ENCODE results near the gene KLF11.
"Not testable (repeated sequence)": the region's sequence is repeated elsewhere in the genome, so short reads cannot be mapped to it uniquely, and the experiment has no call there.

Gene KLF11

DNA sequence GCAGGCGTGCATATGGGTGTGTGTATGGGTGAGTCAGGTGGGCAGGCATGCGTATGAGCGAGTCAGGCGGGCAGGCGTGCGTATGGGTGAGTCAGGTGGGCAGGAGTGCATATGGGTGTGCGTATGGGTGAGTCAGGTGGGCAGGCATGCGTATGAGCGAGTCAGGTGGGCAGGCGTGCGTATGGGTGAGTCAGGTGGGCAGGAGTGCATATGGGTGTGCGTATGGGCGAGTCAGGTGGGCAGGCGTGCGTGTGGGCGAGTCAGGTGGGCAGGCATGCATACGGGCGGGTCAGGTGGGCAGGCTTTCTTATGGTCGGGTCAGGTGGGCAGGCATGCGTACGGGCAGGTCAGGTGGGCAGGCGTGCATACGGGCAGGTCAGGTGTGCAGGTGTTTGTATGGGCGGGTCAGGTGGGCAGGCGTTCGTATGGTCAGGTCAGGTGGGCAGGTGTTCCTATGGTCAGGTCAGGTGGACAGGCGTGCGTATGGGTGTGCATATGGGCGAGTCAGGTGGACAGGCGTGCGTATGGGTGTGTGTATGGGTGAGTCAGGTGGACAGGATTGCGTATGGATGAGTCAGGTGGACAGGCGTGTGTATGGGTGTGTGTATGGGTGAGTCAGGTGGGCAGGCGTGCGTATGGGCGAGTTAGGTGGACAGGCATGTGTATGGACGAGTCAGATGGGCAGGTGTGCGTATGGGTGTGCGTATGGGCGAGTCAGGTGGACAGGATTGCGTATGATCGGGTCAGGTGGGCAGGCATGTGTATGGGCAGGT is 28.7 kb upstream of the KLF11 start:
- TF ChIP-seq, protein P1, sequence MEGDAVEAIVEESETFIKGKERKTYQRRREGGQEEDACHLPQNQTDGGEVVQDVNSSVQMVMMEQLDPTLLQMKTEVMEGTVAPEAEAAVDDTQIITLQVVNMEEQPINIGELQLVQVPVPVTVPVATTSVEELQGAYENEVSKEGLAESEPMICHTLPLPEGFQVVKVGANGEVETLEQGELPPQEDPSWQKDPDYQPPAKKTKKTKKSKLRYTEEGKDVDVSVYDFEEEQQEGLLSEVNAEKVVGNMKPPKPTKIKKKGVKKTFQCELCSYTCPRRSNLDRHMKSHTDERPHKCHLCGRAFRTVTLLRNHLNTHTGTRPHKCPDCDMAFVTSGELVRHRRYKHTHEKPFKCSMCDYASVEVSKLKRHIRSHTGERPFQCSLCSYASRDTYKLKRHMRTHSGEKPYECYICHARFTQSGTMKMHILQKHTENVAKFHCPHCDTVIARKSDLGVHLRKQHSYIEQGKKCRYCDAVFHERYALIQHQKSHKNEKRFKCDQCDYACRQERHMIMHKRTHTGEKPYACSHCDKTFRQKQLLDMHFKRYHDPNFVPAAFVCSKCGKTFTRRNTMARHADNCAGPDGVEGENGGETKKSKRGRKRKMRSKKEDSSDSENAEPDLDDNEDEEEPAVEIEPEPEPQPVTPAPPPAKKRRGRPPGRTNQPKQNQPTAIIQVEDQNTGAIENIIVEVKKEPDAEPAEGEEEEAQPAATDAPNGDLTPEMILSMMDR (IDR thresholded peaks at IDR 0.05; ENCODE audit: insufficient read depth, low read depth, low read length, missing control alignments): no peak
- no peak for DNase-seq (ENCODE audit: low read depth)
- no peak overlapping the region for H3K4me3 ChIP-seq (ENCODE audit: low read depth, low read length)

DNA sequence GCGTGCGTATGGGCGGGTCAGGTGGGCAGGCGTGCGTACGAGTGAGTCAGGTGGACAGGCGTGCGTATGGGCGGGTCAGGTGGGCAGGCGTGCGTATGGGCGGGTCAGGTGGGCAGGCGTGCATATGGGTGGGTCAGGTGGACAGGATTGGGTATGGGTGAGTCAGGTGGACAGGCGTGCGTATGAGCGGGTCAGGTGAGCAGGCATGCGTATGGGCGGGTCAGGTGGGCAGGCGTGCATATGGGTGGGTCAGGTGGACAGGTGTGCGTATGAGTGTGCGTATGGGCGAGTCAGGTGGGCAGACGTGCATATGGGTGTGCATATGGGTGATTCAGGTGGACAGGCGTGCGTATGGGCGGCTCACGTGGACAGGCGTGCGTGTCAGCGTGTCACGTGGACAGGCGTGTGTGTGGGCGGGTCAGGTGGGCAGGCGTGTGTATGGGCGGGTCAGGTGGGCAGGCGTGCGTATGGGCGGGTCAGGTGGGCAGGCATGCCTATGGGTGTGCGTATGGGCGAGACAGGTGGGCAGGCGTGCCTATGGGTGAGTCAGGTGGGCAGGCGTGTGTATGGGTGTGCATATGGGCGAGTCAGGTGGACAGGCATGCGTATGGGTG is 27.9 kb upstream of the KLF11 start:
- DNase-seq (ENCODE audit: low read depth); H3K4me3 ChIP-seq (ENCODE audit: low read depth, low read length): not testable (repeated sequence)

DNA sequence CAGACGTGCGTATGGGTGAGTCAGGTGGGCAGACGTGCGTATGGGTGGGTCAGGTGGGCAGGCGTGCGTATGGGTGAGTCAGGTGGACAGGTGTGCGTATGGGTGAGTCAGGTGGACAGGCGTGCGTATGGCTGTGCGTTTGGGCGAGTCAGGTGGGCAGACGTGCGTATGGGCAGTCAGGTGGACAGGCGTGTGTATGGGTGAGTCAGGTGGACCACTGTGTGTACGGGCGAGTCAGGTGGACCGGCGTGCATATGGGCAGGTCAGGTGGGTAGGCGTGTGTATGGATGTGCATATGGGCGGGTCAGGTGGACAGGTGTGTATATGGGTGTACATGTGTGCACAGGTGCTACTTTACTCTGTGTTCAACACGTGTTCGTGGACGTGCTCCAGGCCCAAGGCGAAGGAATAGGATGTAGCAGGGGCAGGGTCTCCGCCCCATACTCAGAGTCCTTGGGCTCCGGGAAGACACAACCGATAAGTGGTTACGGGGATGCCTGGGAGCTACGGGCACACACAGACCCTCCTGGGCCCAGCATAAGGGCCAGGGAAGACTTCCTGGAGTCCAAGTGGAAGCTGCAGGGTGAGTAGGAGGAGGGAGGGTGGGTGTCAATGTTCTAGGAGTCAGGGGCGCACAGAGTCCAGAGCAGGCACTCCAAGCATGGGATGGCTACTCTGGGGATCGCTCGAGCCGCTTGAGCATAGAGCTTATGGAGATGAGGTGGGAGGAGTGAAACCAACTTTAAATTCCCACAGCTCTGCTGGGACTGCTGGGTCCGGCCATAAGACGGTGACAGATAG is 27.1 kb upstream of the KLF11 start:
- TF ChIP-seq, protein P1 (IDR thresholded peaks at IDR 0.05; ENCODE audit: insufficient read depth, low read depth, low read length, missing control alignments): no peak
- H3K4me3 ChIP-seq (ENCODE audit: low read depth, low read length): no peak overlapping the region
- no peak for DNase-seq (ENCODE audit: low read depth)

DNA sequence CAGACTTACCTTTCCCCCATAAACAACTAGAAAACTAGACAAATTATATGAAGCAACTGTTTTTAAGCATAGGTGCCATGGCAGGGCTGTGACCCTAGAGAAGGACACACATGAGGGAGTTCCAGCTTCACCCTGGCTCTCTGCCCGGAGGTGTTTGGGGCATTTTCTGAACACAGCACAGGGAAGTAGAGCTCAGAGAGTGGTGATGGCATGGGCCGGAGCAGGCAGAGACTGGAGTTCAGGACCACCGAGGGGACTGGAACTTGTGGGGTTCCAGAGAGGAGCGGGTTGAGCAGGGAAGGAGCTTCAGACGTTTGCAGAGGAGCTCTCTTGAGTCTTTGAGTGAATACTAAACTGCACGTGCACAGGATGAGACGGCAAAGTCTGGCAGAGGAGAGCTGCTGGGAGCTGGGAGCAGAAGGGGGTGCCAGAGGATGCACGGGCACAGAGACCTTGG is 26.5 kb upstream of the KLF11 start:
- DNase-seq (ENCODE audit: low read depth): no peak

DNA sequence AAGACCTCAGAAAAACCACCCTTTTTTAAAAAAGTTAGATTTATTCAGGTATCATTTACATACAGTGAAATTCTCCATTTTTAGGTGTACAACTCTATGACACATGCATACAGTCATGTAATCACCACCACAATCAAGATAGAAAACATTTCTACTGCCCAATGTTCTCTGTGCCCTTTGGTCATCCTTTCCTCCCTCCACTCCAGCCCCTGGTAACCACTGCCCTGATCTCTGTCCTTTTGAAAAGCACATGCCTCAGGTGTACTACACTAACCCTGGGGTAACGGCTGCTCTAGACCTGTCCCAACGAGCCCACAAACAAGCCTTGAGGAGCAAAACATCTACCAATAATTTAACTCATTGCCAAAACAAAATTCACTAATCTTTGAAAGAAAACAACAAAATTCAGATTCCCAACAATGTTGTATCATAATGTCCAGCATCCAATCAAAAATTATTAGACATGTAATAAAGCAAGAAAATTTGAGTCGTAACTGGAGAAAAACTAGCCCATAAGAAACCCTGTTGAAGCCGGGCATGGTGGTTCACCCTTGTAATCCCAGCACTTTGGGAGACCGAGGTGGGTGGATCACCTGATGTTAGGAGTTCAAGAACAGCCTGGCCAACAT is 25.9 kb upstream of the KLF11 start:
- TF ChIP-seq, protein P1 (IDR thresholded peaks at IDR 0.05; ENCODE audit: insufficient read depth, low read depth, low read length, missing control alignments): no peak
- DNase-seq (ENCODE audit: low read depth): no peak
- H3K4me3 ChIP-seq (ENCODE audit: low read depth, low read length): no peak overlapping the region

More for the DNA sequence above, 26.5 kb upstream of the KLF11 start:
- TF ChIP-seq, protein P1 (IDR thresholded peaks at IDR 0.05; ENCODE audit: insufficient read depth, low read depth, low read length, missing control alignments): no peak
- no peak overlapping the region for H3K4me3 ChIP-seq (ENCODE audit: low read depth, low read length)

DNA sequence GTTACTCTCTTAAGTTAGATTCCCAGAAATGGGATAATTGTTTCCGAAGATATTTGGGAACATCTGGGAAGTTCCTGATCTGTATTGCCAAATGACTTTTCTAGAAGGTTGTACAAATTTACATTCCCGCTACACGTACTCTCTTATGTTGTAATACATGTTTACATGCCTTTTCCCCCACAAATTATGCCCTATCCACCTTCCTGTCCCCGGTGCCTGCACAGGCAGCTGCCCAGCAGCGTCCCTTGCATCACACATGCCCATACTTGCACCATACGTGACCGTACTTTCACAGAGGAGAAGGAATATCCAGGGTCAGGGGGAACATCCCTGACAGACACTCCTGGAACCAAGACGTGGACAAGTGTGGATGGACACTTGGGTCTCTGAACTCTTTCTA is 24.2 kb upstream of the KLF11 start:
- TF ChIP-seq, protein P1 (IDR thresholded peaks at IDR 0.05; ENCODE audit: insufficient read depth, low read depth, low read length, missing control alignments): no peak
- no peak overlapping the region for H3K4me3 ChIP-seq (ENCODE audit: low read depth, low read length)
- DNase-seq (ENCODE audit: low read depth): no peak

Data from GM12865 (cell line).